ENCODE data around the gene SIGLEC11.
"Not testable (repeated sequence)": the region's sequence is repeated elsewhere in the genome, so short reads cannot be mapped to it uniquely, and the experiment has no call there.

- TF ChIP-seq, protein P1, sequence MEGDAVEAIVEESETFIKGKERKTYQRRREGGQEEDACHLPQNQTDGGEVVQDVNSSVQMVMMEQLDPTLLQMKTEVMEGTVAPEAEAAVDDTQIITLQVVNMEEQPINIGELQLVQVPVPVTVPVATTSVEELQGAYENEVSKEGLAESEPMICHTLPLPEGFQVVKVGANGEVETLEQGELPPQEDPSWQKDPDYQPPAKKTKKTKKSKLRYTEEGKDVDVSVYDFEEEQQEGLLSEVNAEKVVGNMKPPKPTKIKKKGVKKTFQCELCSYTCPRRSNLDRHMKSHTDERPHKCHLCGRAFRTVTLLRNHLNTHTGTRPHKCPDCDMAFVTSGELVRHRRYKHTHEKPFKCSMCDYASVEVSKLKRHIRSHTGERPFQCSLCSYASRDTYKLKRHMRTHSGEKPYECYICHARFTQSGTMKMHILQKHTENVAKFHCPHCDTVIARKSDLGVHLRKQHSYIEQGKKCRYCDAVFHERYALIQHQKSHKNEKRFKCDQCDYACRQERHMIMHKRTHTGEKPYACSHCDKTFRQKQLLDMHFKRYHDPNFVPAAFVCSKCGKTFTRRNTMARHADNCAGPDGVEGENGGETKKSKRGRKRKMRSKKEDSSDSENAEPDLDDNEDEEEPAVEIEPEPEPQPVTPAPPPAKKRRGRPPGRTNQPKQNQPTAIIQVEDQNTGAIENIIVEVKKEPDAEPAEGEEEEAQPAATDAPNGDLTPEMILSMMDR (IDR thresholded peaks at IDR 0.05) = not testable (repeated sequence)
- not testable (repeated sequence) for TF ChIP-seq POLR2A (IDR thresholded peaks at IDR 0.05)
Observed at GRCh38 chr19:49960980-49961379, at the start of gene SIGLEC11.

Data from thyroid gland (tissue), 4 donors.